SH-SY5Y (cell line): Measurements from ENCODE around the gene KHSRP.

Source experiments
- GATA2 ChIP-seq: IDR thresholded peaks from 2 replicates; pipeline ENCODE4 v1.6.1; 2011; ENCODE audit warnings: mild to moderate bottlenecking, low read depth, low read length
- GATA3 ChIP-seq: IDR thresholded peaks from 2 replicates; pipeline ENCODE4 v1.6.1; 2011; ENCODE audit warnings: low read depth, mild to moderate bottlenecking, low read length, moderate library complexity

DNA sequence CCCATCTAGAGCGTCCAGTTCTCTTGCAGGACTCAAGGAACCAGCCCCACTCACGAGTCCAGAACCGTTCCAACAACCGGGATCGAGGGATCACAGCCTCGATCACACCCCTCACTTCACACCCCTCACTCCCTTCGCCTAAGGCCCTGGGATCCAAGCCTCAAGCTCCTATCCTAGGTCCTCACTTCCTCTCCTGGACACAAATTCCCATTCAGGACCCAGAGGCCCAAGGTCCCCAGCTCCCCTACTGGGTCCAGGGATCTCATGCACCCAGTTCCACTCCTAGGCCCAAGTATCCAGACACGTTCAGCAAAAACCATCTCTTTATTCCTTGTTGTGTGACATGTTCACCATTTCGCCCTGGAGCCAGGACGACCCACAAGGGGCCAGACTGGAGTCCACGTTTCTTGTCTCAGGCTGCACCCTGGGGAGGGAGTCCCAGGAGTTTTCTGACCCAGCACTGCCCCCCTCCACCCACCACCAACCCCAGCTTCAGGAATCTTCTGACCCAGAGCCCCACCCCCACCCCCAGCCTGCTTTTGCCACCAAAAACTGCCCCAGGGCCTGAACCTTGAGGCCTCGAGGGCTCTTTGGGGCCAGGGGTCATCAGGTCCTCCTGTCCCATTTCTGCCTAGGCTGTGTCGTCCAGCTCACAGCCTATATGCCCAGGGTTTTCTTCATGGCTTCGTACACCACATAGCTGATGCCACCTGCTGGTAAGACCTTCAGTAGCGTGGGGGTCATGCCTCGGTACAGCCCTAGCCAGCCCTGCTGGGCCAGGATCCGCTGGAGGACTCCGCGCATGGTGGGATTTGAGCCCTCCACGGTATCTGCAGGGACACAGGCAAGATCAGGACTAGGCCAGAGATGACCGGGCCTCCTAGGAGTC, 1.4 kb upstream of the KHSRP start:
- TF ChIP-seq GATA2 (no peak), GATA3 (no peak)
